K562 (cell line): Measurements from ENCODE around the gene C3. TPM values are rescaled to one million over a fixed set of nuclear protein-coding genes. Genes with fewer than 3 reads are reported as not detected.
A peak's percentile ranks its signal among the peaks of the same experiment; 100 is the strongest.

Source experiments
- ATAC-seq: fragments of 200-7000 bp; cut with Tn5 transposase; 3 replicates; pipeline ENCODE4 v1.9.1; 2020; ENCODE audit warnings: moderate library complexity
- BruUV-seq: library from RNA; stranded (reverse); fragments of 400-500 nt; replicated peaks from 2 replicates; lab custom pipeline; 2021; lab: Mats Ljungman, UMichigan
- CTCF ChIA-PET: fragments of 300-600 bp; formaldehyde crosslinking; extraction: SDS; loops from one replicate; lab custom pipeline; 2021; ENCODE audit warnings: low intra/inter-chr PET ratio; lab: Yijun Ruan, JAX
- POLR2A ChIA-PET: fragments of 300-600, 350-650 bp; sonication (Branson Sonifier 250); formaldehyde crosslinking; extraction: SDS; loops from one replicate; lab custom pipeline; 2021; ENCODE audit warnings: antibody characterized with exemption, inconsistent platforms; lab: Yijun Ruan, JAX
- DNase-seq, 4 experiments: peaks; one replicate each; pipeline versions ENCODE4 v3.0.0 to v3.0.0-alpha.2; 2011 to 2018; ENCODE audit warnings: low spot score in 3 of 4, mixed read lengths in 3 of 4; ENCODE audit errors: extremely low read depth in 1 of 4
- FAIRE-seq: peaks from 2 replicates; lab custom pipeline; 2011; peaks lifted over from hg19 to GRCh38; lab: Jason Lieb, UNC
- H2AFZ ChIP-seq: 2 replicates; pipeline ENCODE4 v1.6.0; 2011; ENCODE audit warnings: low read depth, low read length, control low read depth, inconsistent platforms
- H3K27ac ChIP-seq: fragments of 200-600 bp; 3 replicates; pipeline ENCODE4 v1.8.0; 2011; ENCODE audit warnings: low read depth, mild to moderate bottlenecking, control low read depth, inconsistent platforms, low read length, moderate library complexity, mixed read lengths; ENCODE audit errors: extremely low read depth
- H3K27me3 ChIP-seq, 2 experiments: fragments of 300-600 bp in 1 of 2; 2 replicates in 1 of 2; 3 replicates in 1 of 2; pipeline versions ENCODE4 v1.6.0 to v1.8.0; 2011; ENCODE audit warnings: inconsistent platforms in 2 of 2, low read length in 2 of 2, mild to moderate bottlenecking in 1 of 2, mixed read lengths in 1 of 2, moderate library complexity in 1 of 2; ENCODE audit not compliant: control insufficient read depth in 2 of 2, insufficient read depth in 2 of 2
- H3K36me3 ChIP-seq: fragments of 300-600 bp; 3 replicates; pipeline ENCODE4 v1.8.0; 2011; ENCODE audit warnings: mild to moderate bottlenecking, low read length, inconsistent platforms; ENCODE audit not compliant: control insufficient read depth, insufficient read depth
- H3K4me1 ChIP-seq, 2 experiments: fragments of 200-600 bp in 1 of 2; replicated peaks in 1 of 2; 2 replicates in 1 of 2; 3 replicates in 1 of 2; pipeline versions ENCODE4 v1.5.1 to v1.8.0; 2011; ENCODE audit warnings: inconsistent platforms in 2 of 2, low read length in 2 of 2, mild to moderate bottlenecking in 1 of 2, mixed read lengths in 1 of 2, moderate library complexity in 1 of 2; ENCODE audit not compliant: control insufficient read depth in 2 of 2, insufficient read depth in 2 of 2
- H3K4me2 ChIP-seq: 2 replicates; pipeline ENCODE4 v1.6.1; 2011; ENCODE audit warnings: low read length, control low read depth, inconsistent platforms, mixed read lengths; ENCODE audit not compliant: insufficient read depth
- H3K4me3 ChIP-seq: fragments of 200-600 bp; sonication (generic), shearing (Covaris generic); 2 replicates; pipeline ENCODE4 v1.5.1; 2016; ENCODE audit warnings: control low read depth, inconsistent platforms
- H3K79me2 ChIP-seq: fragments of 200-600 bp; 3 replicates; pipeline ENCODE4 v1.8.0; 2011; ENCODE audit warnings: low read length, inconsistent platforms; ENCODE audit not compliant: control insufficient read depth, insufficient read depth
- H3K9ac ChIP-seq, 2 experiments: 2 replicates each; pipeline versions ENCODE4 v1.6.0 to v1.6.1; 2011; ENCODE audit warnings: low read depth in 2 of 2, low read length in 2 of 2, control low read depth in 1 of 2, inconsistent platforms in 1 of 2, mild to moderate bottlenecking in 1 of 2, mixed read lengths in 1 of 2; ENCODE audit not compliant: insufficient read depth in 1 of 2
- H3K9me1 ChIP-seq: one replicate; pipeline ENCODE4 v1.6.0; 2011; ENCODE audit warnings: inconsistent platforms, mild to moderate bottlenecking, low read length, moderate library complexity; ENCODE audit not compliant: control insufficient read depth, insufficient read depth
- H3K9me3 ChIP-seq: replicated peaks from 2 replicates; pipeline ENCODE4 v1.5.1; 2011; ENCODE audit warnings: low read depth, low read length, inconsistent platforms; ENCODE audit not compliant: control insufficient read depth, insufficient read depth
- H4K20me1 ChIP-seq: replicated peaks from 2 replicates; pipeline ENCODE4 v1.6.1; 2011; ENCODE audit warnings: low read length, inconsistent platforms, mixed read lengths; ENCODE audit not compliant: control insufficient read depth, insufficient read depth
- CEBPG ChIP-seq, 3 experiments: fragments of 200-800 bp in 1 of 3; sonication (Bioruptor generic) in 1 of 3; sonication (generic) in 1 of 3; formaldehyde crosslinking in 1 of 3; IDR thresholded peaks in 2 of 3; conservative IDR thresholded peaks in 1 of 3; 2 replicates each; pipeline versions ENCODE4 v1.6.1 to v1.8.0; 2016 to 2022; ENCODE audit warnings: missing compliant biosample characterization in 2 of 3, missing genetic modification characterization in 2 of 3, mild to moderate bottlenecking in 1 of 3, missing genetic modification reagents in 1 of 3
- GABPA ChIP-seq: fragments of 200-800 bp; sonication (Bioruptor generic); conservative IDR thresholded peaks from 2 replicates; pipeline ENCODE4 v1.6.1; 2016; ENCODE audit warnings: low read depth, missing genetic modification characterization, missing compliant biosample characterization
- HNRNPLL ChIP-seq: fragments of 200-400 bp; formaldehyde crosslinking; IDR thresholded peaks from 2 replicates; pipeline ENCODE4 v1.6.1; 2017; ENCODE audit warnings: low read length, low read depth, mild to moderate bottlenecking; ENCODE audit not compliant: poor library complexity, severe bottlenecking
- NRF1 ChIP-seq, 2 experiments: fragments of 450-650 bp; IDR thresholded peaks in 1 of 2; conservative IDR thresholded peaks in 1 of 2; 2 replicates each; pipeline ENCODE4 v1.6.1; 2014; ENCODE audit warnings: mild to moderate bottlenecking in 2 of 2
- RBFOX2 ChIP-seq: fragments of 200-400 bp; formaldehyde crosslinking; IDR thresholded peaks from 2 replicates; pipeline ENCODE4 v1.6.1; 2017; ENCODE audit warnings: low read depth, mild to moderate bottlenecking, low read length, moderate library complexity
- ZBTB11 ChIP-seq, 3 experiments: fragments of 200-800 bp in 1 of 3; fragments of 250-450 bp in 1 of 3; fragments of 450-650 bp in 1 of 3; sonication (Bioruptor Pico) in 1 of 3; sonication (Bioruptor generic) in 1 of 3; formaldehyde crosslinking in 1 of 3; IDR thresholded peaks; 2 replicates each; pipeline versions ENCODE4 v1.6.1 to v1.8.0; 2016 to 2022; ENCODE audit warnings: mild to moderate bottlenecking in 2 of 3, missing genetic modification characterization in 2 of 3, missing compliant biosample characterization in 1 of 3, moderate library complexity in 1 of 3
- ZNF316 ChIP-seq: fragments of 450-650 bp; IDR thresholded peaks from 2 replicates; pipeline ENCODE4 v1.6.1; 2016
- WGBS: fragments of 100-300 bp; shearing (Covaris generic); methylation state at CpG from one replicate; pipeline ENCODE4 v1.1.6; 2016; ENCODE audit warnings: low coverage, mixed read lengths; ENCODE audit not compliant: insufficient coverage; ENCODE audit errors: missing lambda C conversion rate; 5-methylcytosine and 5-hydroxymethylcytosine counted together
- in situ Hi-C: fragments of 300-500 bp; cut with MboI; formaldehyde crosslinking; loops from 4 replicates; pipeline ENCODE4 v1.15.0; 2018; ENCODE audit warnings: inconsistent platforms, mixed read lengths
- intact Hi-C: fragments of 100-400 bp; cut with micrococcal nuclease; formaldehyde crosslinking; loops from 2 replicates; pipeline ENCODE4 v1.14.2; 2022
- polyA plus RNA-seq, 8 experiments: library from polyadenylated mRNA; depleted of rRNA in 4 of 8; stranded (reverse) in 5 of 8; unstranded in 3 of 8; fragments of >200 nt; fragmentation: Nextera tagmentation in 2 of 8; fragmentation: Illumina TruSeq in 1 of 8; extraction: Ambion mirVana in 2 of 8; extraction: Trizol in 1 of 8; gene quantifications; 2 replicates each; pipeline versions ENCODE4 v1.2.1 to v1.2.3, GENCODE V29; 2011 to 2014; ENCODE audit warnings: inconsistent platforms in 1 of 8, missing spikeins in 1 of 8
- total RNA-seq, 7 experiments: library from RNA; depleted of rRNA in 6 of 7; stranded (reverse); fragments of >200 nt in 6 of 7; fragmentation: Illumina TruSeq in 2 of 7; extraction: Trizol in 2 of 7; gene quantifications; 2 replicates each; pipeline versions ENCODE4 v1.2.1 to v1.2.3, GENCODE V29; 2011 to 2021; ENCODE audit warnings: low replicate concordance in 1 of 7
- TF ChIP-seq, protein P1 (sequence below), 2 experiments: IDR thresholded peaks; 2 replicates each; pipeline ENCODE4 v1.6.1; 2011; ENCODE audit warnings: borderline replicate concordance in 1 of 2, control low read depth in 1 of 2, low read depth in 1 of 2, low read length in 1 of 2, mild to moderate bottlenecking in 1 of 2, mixed read lengths in 1 of 2, moderate library complexity in 1 of 2; ENCODE audit not compliant: insufficient read depth in 1 of 2, insufficient read length in 1 of 2, poor library complexity in 1 of 2, severe bottlenecking in 1 of 2; ENCODE audit errors: extremely low read depth in 1 of 2

The C3 gene
- total and polyA plus RNA-seq, 9 of the 15 experiments (the other 6 are each of a cell fraction or from before 2014, with no cell fraction given) = 0.59 to 10.6 (median 2.2) TPM

DNA sequence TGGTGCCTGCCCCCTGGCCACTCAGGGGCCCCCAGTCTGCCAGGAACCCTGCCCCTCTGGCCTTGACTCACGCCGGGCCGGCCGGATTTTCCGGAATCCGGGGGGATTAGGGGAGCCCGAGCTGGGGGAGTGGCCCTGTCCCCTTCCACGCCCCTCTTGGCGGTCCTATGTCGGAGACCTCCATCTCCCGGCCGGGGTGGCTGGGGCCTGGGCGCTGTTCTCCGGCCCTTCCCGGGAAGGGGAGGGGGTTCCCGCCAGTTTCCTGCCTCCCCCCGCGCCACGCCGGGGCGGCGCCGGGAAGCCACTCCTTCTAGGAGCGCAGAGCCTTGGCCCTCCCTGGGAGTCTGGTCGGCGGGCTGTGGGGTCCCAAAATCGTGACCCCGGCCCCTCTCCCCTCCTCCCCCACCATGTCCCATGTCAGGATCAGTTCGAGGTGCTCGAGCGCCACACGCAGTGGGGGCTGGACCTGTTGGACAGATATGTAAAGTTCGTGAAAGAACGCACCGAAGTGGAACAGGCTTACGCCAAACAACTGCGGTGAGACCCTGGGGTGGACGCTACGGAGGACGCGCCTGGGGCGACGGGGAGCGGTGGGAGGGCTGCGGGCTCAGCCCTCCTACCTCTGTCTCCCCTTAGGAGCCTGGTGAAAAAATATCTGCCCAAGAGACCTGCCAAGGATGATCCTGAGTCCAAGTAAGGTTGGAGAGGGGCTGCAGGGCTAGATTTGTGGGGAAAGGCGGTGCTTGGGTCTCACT lies 20.3 kb upstream of the C3 start:
- intact Hi-C loops = no loop called here
- peak; percentile 60 for TF ChIP-seq RBFOX2
- TF ChIP-seq, protein P1, sequence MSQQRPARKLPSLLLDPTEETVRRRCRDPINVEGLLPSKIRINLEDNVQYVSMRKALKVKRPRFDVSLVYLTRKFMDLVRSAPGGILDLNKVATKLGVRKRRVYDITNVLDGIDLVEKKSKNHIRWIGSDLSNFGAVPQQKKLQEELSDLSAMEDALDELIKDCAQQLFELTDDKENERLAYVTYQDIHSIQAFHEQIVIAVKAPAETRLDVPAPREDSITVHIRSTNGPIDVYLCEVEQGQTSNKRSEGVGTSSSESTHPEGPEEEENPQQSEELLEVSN (IDR thresholded peaks at IDR 0.05; ENCODE audit: borderline replicate concordance in 1 of 2, extremely low read depth in 1 of 2, insufficient read depth in 1 of 2, insufficient read length in 1 of 2, low read depth in 1 of 2, low read length in 1 of 2, poor library complexity in 1 of 2, severe bottlenecking in 1 of 2) = peak in 1 of 2 experiments; percentile 36
- TF ChIP-seq ZNF316 = peak; percentile 45
- TF ChIP-seq NRF1 (conservative IDR thresholded peaks at IDR 0.05 in 1 of 2, IDR thresholded peaks at IDR 0.05 in 1 of 2) = 0 out of 4 replicates have a peak, but pooled peaks of 1 of the 2 experiments have one; percentile 13
- TF ChIP-seq ZBTB11 (CRISPR knock-in tag; IDR thresholded peaks at IDR 0.05) = peak in 1 of 3 experiments; percentile 56; a peak in 1 of 6 replicates
- TF ChIP-seq GABPA (tag) = peak; percentile 69; the same call in 1 of the 2 replicates
- TF ChIP-seq HNRNPLL = peak; percentile 97
- no peak for TF ChIP-seq CEBPG (CRISPR knock-in tag; IDR thresholded peaks at IDR 0.05)
- no peak for TF ChIP-seq CEBPG (tag; conservative IDR thresholded peaks at IDR 0.05 in 1 of 2, IDR thresholded peaks at IDR 0.05 in 1 of 2)

More for the DNA sequence above, 20.3 kb upstream of the C3 start:
- ChIA-PET POLR2A (interaction anchor here (1.0 kb wide), 1 partner anchor 9 kb away, joined by 6 read pairs; no protein-coding TSS in a partner anchor), CTCF (interaction anchor here (0.6 kb wide), 1 partner anchor 88 kb away, joined by 7 read pairs; no protein-coding TSS in a partner anchor)
- FAIRE-seq = no peak
- Histone ChIP-seq H3K4me1 (peaks cover 22 to 66% of the 10 kb centered on the region in 2 experiments), H3K36me3 (peaks cover 47% of the 10 kb centered on the region; the same call in 2 of the 3 replicates), H4K20me1 (no peaks in the 10 kb centered on the region), H3K9me3 (no peaks in the 10 kb centered on the region), H3K4me3 (peak overlapping the region; percentile 87), H3K9me1 (no peaks in the 10 kb centered on the region), H3K4me2 (peak overlapping the region; percentile 87), H2AFZ (peak overlapping the region; percentile 26; the same call in 1 of the 2 replicates), H3K79me2 (peaks cover 34% of the 10 kb centered on the region), H3K27me3 (no peaks in the 10 kb centered on the region), H3K9ac (peak overlapping the region; percentile 82 to 97), H3K27ac (peak overlapping the region; percentile 85)
- in situ Hi-C loops = no loop called here
- BruUV-seq = no TSS peak
- peak; percentile 42 to 61 (median 51) for DNase-seq
- no peak for ATAC-seq
- 1% methylated on average over 30 of the region's 46 CpGs for WGBS
